Central memory CD8-positive, alpha-beta T cell (primary cell): ENCODE results near the gene CACNA1H.
"Not testable (repeated sequence)": the region's sequence is repeated elsewhere in the genome, so short reads cannot be mapped to it uniquely, and the experiment has no call there.

Experiments
- ATAC-seq: fragments of 150-1000 bp; cut with Tn5 transposase; replicated peaks from 2 replicates; pipeline ENCODE4 v1.10.0; 2022; ENCODE audit warnings: mild to moderate bottlenecking, moderate FRiP score, moderate number of reproducible peaks; ENCODE audit not compliant: poor library complexity, severe bottlenecking; ENCODE audit errors: extremely low read depth
- DNase-seq, 2 donors: peaks; one replicate each; pipeline ENCODE4 v3.0.0; 2021; ENCODE audit warnings: low spot score in 2 of 2
- H3K27ac Mint-ChIP-seq: one replicate; pipeline ENCODE4 v1.8.0; 2022; ENCODE audit warnings: low read depth, mild to moderate bottlenecking, moderate library complexity, mixed read lengths
- H3K27me3 Mint-ChIP-seq: one replicate; pipeline ENCODE4 v1.8.0; 2022; ENCODE audit warnings: mixed read lengths
- H3K36me3 Mint-ChIP-seq: one replicate; pipeline ENCODE4 v1.8.0; 2022; ENCODE audit warnings: mild to moderate bottlenecking, moderate library complexity, mixed read lengths; ENCODE audit not compliant: insufficient read depth
- H3K4me1 Mint-ChIP-seq: one replicate; pipeline ENCODE4 v1.8.0; 2022; ENCODE audit warnings: mixed read lengths
- H3K4me3 Mint-ChIP-seq: one replicate; pipeline ENCODE4 v1.8.0; 2022; ENCODE audit warnings: mild to moderate bottlenecking, moderate library complexity, mixed read lengths
- H3K9me3 Mint-ChIP-seq: one replicate; pipeline ENCODE4 v1.8.0; 2022; ENCODE audit warnings: mixed read lengths

CACNA1H gene

GRCh38 chr16:1254821-1255220 lies 101.9 kb downstream of the CACNA1H start:
- H3K4me1 Mint-ChIP-seq, ATAC-seq, DNase-seq, H3K27me3 Mint-ChIP-seq, H3K4me3 Mint-ChIP-seq, H3K27ac Mint-ChIP-seq, H3K36me3 Mint-ChIP-seq, H3K9me3 Mint-ChIP-seq: not testable (repeated sequence)

- not testable (repeated sequence) for H3K36me3 Mint-ChIP-seq, DNase-seq
Measured at GRCh38 chr16:1255276-1256122, 102.6 kb downstream of the CACNA1H start, which contains the start of gene TPSD1. Gene TPSD1, plus strand, starts transcription at chr16:1256069. Its CDS starts 212 bp downstream, at chr16:1256281.

GRCh38 chr16:1256296-1256873 lies 103.5 kb downstream of the CACNA1H start:
- H3K4me3 Mint-ChIP-seq, H3K4me1 Mint-ChIP-seq, ATAC-seq, H3K27ac Mint-ChIP-seq, H3K9me3 Mint-ChIP-seq, H3K36me3 Mint-ChIP-seq, H3K27me3 Mint-ChIP-seq, DNase-seq: not testable (repeated sequence)

More at GRCh38 chr16:1255276-1256122, 102.6 kb downstream of the CACNA1H start, which contains the start of gene TPSD1:
- H3K27ac Mint-ChIP-seq, ATAC-seq, H3K4me3 Mint-ChIP-seq, H3K4me1 Mint-ChIP-seq, H3K27me3 Mint-ChIP-seq, H3K9me3 Mint-ChIP-seq: not testable (repeated sequence)

- Mint-ChIP-seq H3K9me3 (no peaks in the 10 kb centered on the region), H3K27me3 (peaks cover 9% of the 10 kb centered on the region), H3K4me3 (no peak overlapping the region), H3K27ac (no peak overlapping the region), H3K36me3 (no peaks in the 10 kb centered on the region), H3K4me1 (peaks cover 7% of the 10 kb centered on the region)
- ATAC-seq = no peak
- no peak for DNase-seq
Measured at GRCh38 chr16:1256874-1257322, 104.0 kb downstream of the CACNA1H start.

- Mint-ChIP-seq H3K27ac (no peak overlapping the region), H3K27me3 (peaks cover 9% of the 10 kb centered on the region), H3K36me3 (no peaks in the 10 kb centered on the region), H3K4me1 (peaks cover 7% of the 10 kb centered on the region), H3K9me3 (no peaks in the 10 kb centered on the region), H3K4me3 (no peak overlapping the region)
- DNase-seq (no peak), ATAC-seq (no peak)
Measured at GRCh38 chr16:1257561-1258224, 104.8 kb downstream of the CACNA1H start.

GRCh38 chr16:1258225-1258600 lies 105.3 kb downstream of the CACNA1H start:
- Mint-ChIP-seq H3K36me3 (no peaks in the 10 kb centered on the region), H3K27me3 (peaks cover 9% of the 10 kb centered on the region), H3K9me3 (no peaks in the 10 kb centered on the region), H3K27ac (no peak overlapping the region), H3K4me3 (no peak overlapping the region), H3K4me1 (peaks cover 7% of the 10 kb centered on the region)
- ATAC-seq = no peak
- no peak for DNase-seq

- H3K4me3 Mint-ChIP-seq = peak overlapping the region; percentile 61
- no peak for DNase-seq
- no peak for ATAC-seq
- H3K9me3 Mint-ChIP-seq = peaks cover 1% of the 10 kb centered on the region
- peaks cover 7% of the 10 kb centered on the region for H3K4me1 Mint-ChIP-seq
- no peak overlapping the region for H3K27ac Mint-ChIP-seq
- peaks cover 9% of the 10 kb centered on the region for H3K27me3 Mint-ChIP-seq
- no peaks in the 10 kb centered on the region for H3K36me3 Mint-ChIP-seq
Measured at GRCh38 chr16:1258906-1259759, 106.2 kb downstream of the CACNA1H start.

GRCh38 chr16:1259760-1260068 lies 106.8 kb downstream of the CACNA1H start:
- H3K4me3 Mint-ChIP-seq = no peak overlapping the region
- H3K27ac Mint-ChIP-seq = no peak overlapping the region
- DNase-seq (no peak), ATAC-seq (no peak)
- H3K36me3 Mint-ChIP-seq = no peaks in the 10 kb centered on the region
- peaks cover 9% of the 10 kb centered on the region for H3K27me3 Mint-ChIP-seq
- peaks cover 7% of the 10 kb centered on the region for H3K4me1 Mint-ChIP-seq
- H3K9me3 Mint-ChIP-seq = peaks cover 6% of the 10 kb centered on the region

GRCh38 chr16:1260101-1260680 lies 107.3 kb downstream of the CACNA1H start:
- Mint-ChIP-seq H3K9me3 (peaks cover 6% of the 10 kb centered on the region), H3K4me1 (peaks cover 7% of the 10 kb centered on the region), H3K27me3 (peaks cover 9% of the 10 kb centered on the region), H3K4me3 (no peak overlapping the region), H3K36me3 (no peaks in the 10 kb centered on the region), H3K27ac (no peak overlapping the region)
- DNase-seq = no peak
- ATAC-seq = no peak

- peaks cover 7% of the 10 kb centered on the region for H3K4me1 Mint-ChIP-seq
- no peak overlapping the region for H3K4me3 Mint-ChIP-seq
- no peak overlapping the region for H3K27ac Mint-ChIP-seq
- DNase-seq (no peak), ATAC-seq (no peak)
- H3K9me3 Mint-ChIP-seq = peaks cover 6% of the 10 kb centered on the region
- H3K27me3 Mint-ChIP-seq = peaks cover 9% of the 10 kb centered on the region
- no peaks in the 10 kb centered on the region for H3K36me3 Mint-ChIP-seq
Measured at GRCh38 chr16:1261131-1261892, 108.4 kb downstream of the CACNA1H start.

- H3K27me3 Mint-ChIP-seq = peaks cover 9% of the 10 kb centered on the region
- H3K27ac Mint-ChIP-seq = no peak overlapping the region
- ATAC-seq (no peak), DNase-seq (no peak)
- peaks cover 7% of the 10 kb centered on the region for H3K4me1 Mint-ChIP-seq
- no peaks in the 10 kb centered on the region for H3K36me3 Mint-ChIP-seq
- peaks cover 6% of the 10 kb centered on the region for H3K9me3 Mint-ChIP-seq
- no peak overlapping the region for H3K4me3 Mint-ChIP-seq
Measured at GRCh38 chr16:1262210-1262845, 109.4 kb downstream of the CACNA1H start.
